Measurements from ENCODE around the gene ARAP2.

The ARAP2 gene

DNA sequence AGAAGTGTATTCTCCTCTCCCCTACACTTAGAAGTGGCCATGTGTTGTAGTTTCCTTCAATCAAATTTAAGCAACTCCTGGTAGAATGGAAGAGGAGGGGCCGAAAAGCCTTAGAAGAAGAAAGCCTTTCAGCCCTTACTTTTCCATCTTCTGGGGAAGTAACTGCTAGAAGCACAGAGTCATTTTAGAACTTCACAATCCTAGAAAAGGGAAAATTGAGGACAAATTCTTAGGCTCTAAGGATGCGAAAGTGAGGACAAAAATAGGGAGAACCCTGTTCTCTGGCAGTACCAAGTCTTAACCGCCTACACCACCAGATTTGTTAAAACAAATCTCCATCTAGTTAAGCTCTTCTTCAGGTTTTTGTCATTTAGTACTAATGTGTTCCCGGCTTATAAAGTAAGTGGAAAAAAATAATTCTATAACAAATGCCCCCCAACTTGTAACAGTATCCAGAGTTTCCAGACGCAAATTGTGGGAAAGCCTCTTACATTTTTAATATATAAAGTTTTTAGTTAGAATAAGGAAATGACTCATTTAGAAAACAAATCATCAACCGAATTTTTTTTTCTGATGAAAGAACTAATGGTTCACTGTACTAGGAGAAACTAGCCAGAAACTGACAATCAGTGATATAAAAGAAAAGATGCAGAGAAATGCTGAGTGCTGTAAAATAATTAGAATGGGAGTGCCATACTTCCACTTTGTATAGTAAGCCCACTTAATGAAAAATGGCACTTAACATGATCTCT is 76.0 kb downstream of the ARAP2 start:
- Histone ChIP-seq H3K4me1 (ENCODE audit: insufficient read depth, low read length) (no peaks in the 10 kb centered on the region), H3K27ac (ENCODE audit: low read depth, low read length) (no peak overlapping the region), H3K9me3 (ENCODE audit: low read length) (no peaks in the 10 kb centered on the region), H3K27me3 (ENCODE audit: control insufficient read depth in 1 of 2, insufficient read depth in 2 of 2, low read length in 2 of 2) (no peaks in the 10 kb centered on the region), H3K36me3 (ENCODE audit: insufficient read depth, low read length) (no peaks in the 10 kb centered on the region), H3K9ac (ENCODE audit: low read length) (no peak overlapping the region), H3K4me3 (ENCODE audit: low read depth in 1 of 2, low read length in 2 of 2) (no peak overlapping the region)

DNA sequence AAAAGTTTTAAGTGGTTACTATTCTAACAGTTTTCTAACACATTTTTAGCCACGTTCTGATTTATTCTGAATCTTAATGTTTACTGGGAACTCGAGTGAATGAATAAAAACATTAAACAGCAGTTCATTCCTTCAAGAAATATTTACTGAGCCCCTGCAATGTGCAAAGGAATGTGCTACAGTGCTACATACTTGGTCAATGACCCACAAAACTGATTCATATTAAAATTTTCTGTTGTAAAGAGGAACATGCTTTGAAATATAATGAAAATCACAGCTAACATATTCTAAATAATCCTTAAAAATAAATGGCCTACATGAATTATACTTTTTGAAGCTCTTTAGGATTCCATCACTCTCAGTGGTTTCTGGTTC is 78.7 kb downstream of the ARAP2 start:
- Histone ChIP-seq H3K36me3 (ENCODE audit: insufficient read depth, low read length) (no peaks in the 10 kb centered on the region), H3K9me3 (ENCODE audit: low read length) (no peaks in the 10 kb centered on the region), H3K9ac (ENCODE audit: low read length) (no peak overlapping the region), H3K4me1 (ENCODE audit: insufficient read depth, low read length) (no peaks in the 10 kb centered on the region), H3K27me3 (ENCODE audit: control insufficient read depth in 1 of 2, insufficient read depth in 2 of 2, low read length in 2 of 2) (no peaks in the 10 kb centered on the region), H3K4me3 (ENCODE audit: low read depth in 1 of 2, low read length in 2 of 2) (no peak overlapping the region), H3K27ac (ENCODE audit: low read depth, low read length) (no peak overlapping the region)

DNA sequence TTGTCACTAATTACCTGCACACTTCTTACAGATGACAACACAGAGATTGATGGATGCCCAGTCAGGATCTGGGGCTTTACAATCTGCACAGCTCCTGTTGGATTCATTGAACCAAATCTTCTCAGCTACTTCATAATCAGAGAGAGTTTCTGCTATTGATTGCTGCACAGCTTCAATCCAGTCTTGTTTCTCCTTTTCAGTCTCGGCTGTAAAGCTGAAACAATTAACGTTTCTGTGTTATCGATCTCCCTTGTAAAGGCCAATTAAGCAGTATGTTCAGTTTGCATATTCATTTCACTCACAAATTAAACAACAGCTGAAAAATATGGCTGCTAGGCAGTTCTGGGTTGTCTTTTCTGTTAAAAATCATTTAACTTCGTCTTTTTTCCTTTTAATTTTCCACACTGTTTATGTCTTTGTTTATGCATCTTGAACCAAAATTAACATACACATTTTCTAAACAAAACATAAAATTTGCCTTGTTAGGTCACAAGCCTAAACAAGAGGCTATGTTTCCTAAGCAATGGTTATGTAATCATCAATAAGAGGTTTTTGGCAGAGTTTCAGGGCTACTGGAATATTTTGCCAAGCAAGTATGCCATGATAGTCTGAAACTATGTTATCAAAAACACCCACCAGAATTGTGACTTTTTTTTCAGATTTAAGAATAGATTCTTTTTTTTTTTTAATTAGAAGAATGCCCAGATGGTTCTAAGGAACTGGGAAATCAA is 79.2 kb downstream of the ARAP2 start:
- Histone ChIP-seq H3K9ac (ENCODE audit: low read length) (no peak overlapping the region), H3K27me3 (ENCODE audit: control insufficient read depth in 1 of 2, insufficient read depth in 2 of 2, low read length in 2 of 2) (no peaks in the 10 kb centered on the region), H3K4me3 (ENCODE audit: low read depth in 1 of 2, low read length in 2 of 2) (no peak overlapping the region), H3K27ac (ENCODE audit: low read depth, low read length) (no peak overlapping the region), H3K36me3 (ENCODE audit: insufficient read depth, low read length) (no peaks in the 10 kb centered on the region), H3K9me3 (ENCODE audit: low read length) (no peaks in the 10 kb centered on the region), H3K4me1 (ENCODE audit: insufficient read depth, low read length) (no peaks in the 10 kb centered on the region)

DNA sequence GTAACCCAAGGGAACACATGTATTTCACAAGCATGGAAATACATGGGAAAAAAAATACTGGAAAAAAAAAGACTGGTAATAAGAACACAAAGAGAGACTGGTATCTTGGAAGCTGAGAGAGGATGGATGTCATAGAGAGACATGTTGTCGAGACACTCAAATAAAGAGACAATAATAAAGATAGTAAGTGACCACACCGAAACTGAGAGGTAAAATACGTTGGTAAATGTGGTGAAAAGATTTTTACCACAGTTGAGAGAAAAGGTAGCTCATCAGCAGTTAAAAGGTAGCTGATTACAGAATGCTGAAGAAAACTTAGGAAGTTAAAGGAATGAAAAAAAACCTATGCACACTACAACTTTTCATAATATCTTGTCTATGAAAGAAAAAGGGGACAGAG is 81.1 kb downstream of the ARAP2 start:
- H3K4me3 ChIP-seq (ENCODE audit: low read depth in 1 of 2, low read length in 2 of 2), result no peak overlapping the region

DNA sequence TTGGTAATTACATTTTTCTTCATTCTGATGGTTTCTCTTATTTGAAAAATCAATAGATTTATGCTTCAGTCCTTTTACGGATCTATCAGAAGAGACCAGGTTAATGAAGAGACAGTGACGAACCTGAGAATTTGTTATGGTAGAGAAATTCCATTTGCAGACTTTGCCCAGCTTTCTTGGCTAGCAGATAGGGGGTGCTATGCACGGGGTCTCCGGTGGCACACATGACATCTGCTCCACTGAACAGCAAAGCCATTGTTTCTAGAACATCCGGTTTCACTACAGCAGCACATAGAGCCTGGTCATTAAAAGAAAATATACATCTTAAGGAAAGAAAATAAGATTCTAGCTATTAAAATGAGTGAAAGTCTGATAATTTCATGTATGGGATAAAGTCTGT is 85.1 kb downstream of the ARAP2 start:
- no peak overlapping the region for H3K27ac ChIP-seq (ENCODE audit: low read depth, low read length)
- H3K9ac ChIP-seq (ENCODE audit: low read length), result no peak overlapping the region
- H3K36me3 ChIP-seq (ENCODE audit: insufficient read depth, low read length), result no peaks in the 10 kb centered on the region
- no peaks in the 10 kb centered on the region for H3K9me3 ChIP-seq (ENCODE audit: low read length)
- no peak overlapping the region for H3K4me3 ChIP-seq (ENCODE audit: low read depth in 1 of 2, low read length in 2 of 2)
- no peaks in the 10 kb centered on the region for H3K4me1 ChIP-seq (ENCODE audit: insufficient read depth, low read length)
- no peaks in the 10 kb centered on the region for H3K27me3 ChIP-seq (ENCODE audit: control insufficient read depth in 1 of 2, insufficient read depth in 2 of 2, low read length in 2 of 2)

More for the DNA sequence above, 81.1 kb downstream of the ARAP2 start:
- no peak overlapping the region for H3K27ac ChIP-seq (ENCODE audit: low read depth, low read length)
- H3K36me3 ChIP-seq (ENCODE audit: insufficient read depth, low read length), result no peaks in the 10 kb centered on the region
- no peaks in the 10 kb centered on the region for H3K27me3 ChIP-seq (ENCODE audit: control insufficient read depth in 1 of 2, insufficient read depth in 2 of 2, low read length in 2 of 2)
- H3K9ac ChIP-seq (ENCODE audit: low read length), result no peak overlapping the region
- H3K4me1 ChIP-seq (ENCODE audit: insufficient read depth, low read length), result no peaks in the 10 kb centered on the region
- no peaks in the 10 kb centered on the region for H3K9me3 ChIP-seq (ENCODE audit: low read length)

DNA sequence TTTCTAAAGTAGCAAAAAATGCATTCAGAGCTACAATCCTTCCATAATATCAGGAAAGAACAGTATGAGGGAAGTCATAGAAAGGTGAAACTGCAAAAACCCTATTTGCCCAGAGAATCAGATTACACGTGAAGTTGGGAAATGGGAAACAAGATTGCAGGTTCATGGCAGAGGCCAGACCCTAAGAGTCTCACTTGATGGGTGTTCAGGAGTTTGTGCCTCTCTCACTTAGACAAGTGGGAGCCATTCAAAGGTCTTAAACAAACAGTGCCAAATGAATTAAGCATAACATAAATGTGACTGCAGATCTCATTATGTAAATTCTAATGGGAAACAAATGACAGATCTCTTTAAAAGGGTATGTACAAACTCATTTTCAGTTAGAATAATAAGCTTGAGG is 91.6 kb downstream of the ARAP2 start:
- no peak overlapping the region for H3K9ac ChIP-seq (ENCODE audit: low read length)

DNA sequence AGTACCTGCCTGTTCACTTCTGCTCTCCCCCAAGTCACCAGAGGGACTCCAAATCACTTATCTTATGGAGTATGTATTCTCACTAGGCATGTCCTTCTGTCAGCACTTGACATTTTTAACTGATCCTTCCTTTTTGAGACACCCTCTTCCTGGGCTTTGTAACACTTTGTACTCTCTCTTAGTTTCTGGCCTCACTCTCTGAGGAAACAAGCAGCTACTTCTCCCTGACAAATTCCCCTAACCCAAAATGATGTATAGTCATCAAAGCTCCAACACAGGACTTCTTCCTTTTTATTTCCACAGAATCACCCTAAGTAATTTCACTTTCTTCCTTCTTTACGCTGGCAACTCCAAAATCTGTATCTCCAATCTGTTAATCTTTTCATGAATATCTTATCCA is 101.8 kb downstream of the ARAP2 start:
- no peak overlapping the region for H3K27ac ChIP-seq (ENCODE audit: low read depth, low read length)

More for the DNA sequence above, 91.6 kb downstream of the ARAP2 start:
- Histone ChIP-seq H3K4me1 (ENCODE audit: insufficient read depth, low read length) (no peaks in the 10 kb centered on the region), H3K27me3 (ENCODE audit: control insufficient read depth in 1 of 2, insufficient read depth in 2 of 2, low read length in 2 of 2) (no peaks in the 10 kb centered on the region), H3K9me3 (ENCODE audit: low read length) (no peaks in the 10 kb centered on the region), H3K27ac (ENCODE audit: low read depth, low read length) (no peak overlapping the region), H3K4me3 (ENCODE audit: low read depth in 1 of 2, low read length in 2 of 2) (no peak overlapping the region), H3K36me3 (ENCODE audit: insufficient read depth, low read length) (no peaks in the 10 kb centered on the region)

DNA sequence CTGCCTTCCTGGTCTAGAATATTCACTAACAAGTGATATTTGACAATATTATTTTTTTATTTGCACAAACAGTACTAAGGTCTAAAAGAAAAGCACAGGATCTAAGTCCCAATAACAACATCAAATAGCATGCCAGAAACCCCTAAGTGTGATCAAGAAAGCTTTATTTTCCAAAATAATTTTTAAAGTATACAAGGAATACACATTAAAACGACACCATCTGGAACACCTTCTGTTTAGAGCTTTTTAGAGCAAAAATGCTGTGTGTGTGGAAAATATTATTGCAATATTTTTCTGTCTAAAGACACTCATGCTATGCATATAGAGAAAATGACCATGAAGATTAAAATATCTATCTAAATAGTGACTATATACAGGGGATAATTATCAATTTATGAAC is 103.1 kb downstream of the ARAP2 start:
- Histone ChIP-seq H3K27ac (ENCODE audit: low read depth, low read length) (no peak overlapping the region), H3K9me3 (ENCODE audit: low read length) (no peaks in the 10 kb centered on the region), H3K36me3 (ENCODE audit: insufficient read depth, low read length) (no peaks in the 10 kb centered on the region), H3K9ac (ENCODE audit: low read length) (no peak overlapping the region), H3K27me3 (ENCODE audit: control insufficient read depth in 1 of 2, insufficient read depth in 2 of 2, low read length in 2 of 2) (no peaks in the 10 kb centered on the region), H3K4me1 (ENCODE audit: insufficient read depth, low read length) (no peaks in the 10 kb centered on the region), H3K4me3 (ENCODE audit: low read depth in 1 of 2, low read length in 2 of 2) (no peak overlapping the region)

More for the DNA sequence above, 101.8 kb downstream of the ARAP2 start:
- Histone ChIP-seq H3K9ac (ENCODE audit: low read length) (no peak overlapping the region), H3K9me3 (ENCODE audit: low read length) (no peaks in the 10 kb centered on the region), H3K4me3 (ENCODE audit: low read depth in 1 of 2, low read length in 2 of 2) (no peak overlapping the region), H3K4me1 (ENCODE audit: insufficient read depth, low read length) (no peaks in the 10 kb centered on the region), H3K36me3 (ENCODE audit: insufficient read depth, low read length) (no peaks in the 10 kb centered on the region), H3K27me3 (ENCODE audit: control insufficient read depth in 1 of 2, insufficient read depth in 2 of 2, low read length in 2 of 2) (no peaks in the 10 kb centered on the region)

DNA sequence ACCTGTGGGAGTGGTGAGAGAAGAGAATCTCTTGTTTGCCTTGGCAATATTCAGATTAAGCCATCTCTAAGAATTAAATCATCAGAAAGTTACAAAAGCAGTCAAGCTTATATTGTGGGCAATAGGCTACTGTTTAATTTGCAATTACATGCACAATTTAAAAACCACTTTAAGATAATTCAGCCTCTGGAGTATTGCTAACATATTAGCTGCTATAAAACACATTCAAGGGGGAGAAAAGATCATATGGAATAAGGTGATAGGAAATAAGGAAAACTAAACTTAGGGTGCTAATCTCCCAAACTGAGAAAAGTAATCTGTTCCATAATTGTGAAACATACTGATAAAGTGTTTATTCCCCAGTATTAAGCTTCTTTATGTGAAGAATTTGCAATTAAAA is 103.9 kb downstream of the ARAP2 start:
- H3K27ac ChIP-seq (ENCODE audit: low read depth, low read length), result no peak overlapping the region
- H3K9me3 ChIP-seq (ENCODE audit: low read length), result no peaks in the 10 kb centered on the region
- no peak overlapping the region for H3K4me3 ChIP-seq (ENCODE audit: low read depth in 1 of 2, low read length in 2 of 2)
- H3K9ac ChIP-seq (ENCODE audit: low read length), result no peak overlapping the region
- no peaks in the 10 kb centered on the region for H3K4me1 ChIP-seq (ENCODE audit: insufficient read depth, low read length)
- no peaks in the 10 kb centered on the region for H3K36me3 ChIP-seq (ENCODE audit: insufficient read depth, low read length)
- H3K27me3 ChIP-seq (ENCODE audit: control insufficient read depth in 1 of 2, insufficient read depth in 2 of 2, low read length in 2 of 2), result no peaks in the 10 kb centered on the region

DNA sequence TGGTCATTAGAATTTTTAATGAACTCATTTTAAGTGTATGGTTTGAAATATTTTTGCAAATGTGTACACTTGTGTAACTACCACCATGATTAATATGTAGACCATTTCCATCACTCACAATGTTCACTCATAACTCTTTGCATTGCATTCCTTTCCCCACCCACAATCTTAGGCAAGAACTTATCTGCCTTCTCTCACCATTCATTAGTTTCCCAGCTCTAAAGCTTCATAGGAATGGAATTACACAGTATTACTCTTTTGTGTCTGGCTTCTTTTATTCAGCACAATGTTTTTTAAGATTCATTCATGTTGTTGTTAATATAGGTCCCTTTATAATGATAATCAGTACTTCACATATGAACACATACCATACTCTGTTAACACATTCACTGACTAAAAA is 106.1 kb downstream of the ARAP2 start:
- H3K27me3 ChIP-seq (ENCODE audit: control insufficient read depth in 1 of 2, insufficient read depth in 2 of 2, low read length in 2 of 2), result no peaks in the 10 kb centered on the region
- no peaks in the 10 kb centered on the region for H3K36me3 ChIP-seq (ENCODE audit: insufficient read depth, low read length)
- H3K9me3 ChIP-seq (ENCODE audit: low read length), result no peaks in the 10 kb centered on the region
- H3K4me1 ChIP-seq (ENCODE audit: insufficient read depth, low read length), result no peaks in the 10 kb centered on the region
- H3K9ac ChIP-seq (ENCODE audit: low read length), result no peak overlapping the region
- H3K4me3 ChIP-seq (ENCODE audit: low read depth in 1 of 2, low read length in 2 of 2), result no peak overlapping the region
- no peak overlapping the region for H3K27ac ChIP-seq (ENCODE audit: low read depth, low read length)

DNA sequence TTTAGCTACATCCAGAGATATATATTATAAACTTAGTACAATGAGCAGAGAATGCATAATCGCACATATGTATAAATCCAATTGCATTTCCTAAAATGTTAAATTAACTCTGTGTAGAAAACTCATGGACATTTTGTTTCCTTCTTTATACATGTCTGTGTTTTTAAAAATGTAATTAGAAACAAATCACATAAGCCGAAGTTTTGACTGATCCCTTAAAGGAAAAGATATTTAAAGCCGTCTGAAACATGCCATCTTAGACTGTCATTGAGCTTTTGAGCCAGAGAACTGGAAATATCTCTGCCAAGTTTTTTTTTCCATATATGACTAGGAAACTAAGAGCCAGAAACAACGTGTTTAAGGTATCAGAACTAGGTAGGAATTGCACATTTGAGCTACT is 107.0 kb downstream of the ARAP2 start:
- H3K27me3 ChIP-seq (ENCODE audit: control insufficient read depth in 1 of 2, insufficient read depth in 2 of 2, low read length in 2 of 2), result no peaks in the 10 kb centered on the region
- H3K4me1 ChIP-seq (ENCODE audit: insufficient read depth, low read length), result no peaks in the 10 kb centered on the region
- no peak overlapping the region for H3K9ac ChIP-seq (ENCODE audit: low read length)
- H3K9me3 ChIP-seq (ENCODE audit: low read length), result no peaks in the 10 kb centered on the region
- no peaks in the 10 kb centered on the region for H3K36me3 ChIP-seq (ENCODE audit: insufficient read depth, low read length)
- H3K4me3 ChIP-seq (ENCODE audit: low read depth in 1 of 2, low read length in 2 of 2), result no peak overlapping the region
- H3K27ac ChIP-seq (ENCODE audit: low read depth, low read length), result no peak overlapping the region

DNA sequence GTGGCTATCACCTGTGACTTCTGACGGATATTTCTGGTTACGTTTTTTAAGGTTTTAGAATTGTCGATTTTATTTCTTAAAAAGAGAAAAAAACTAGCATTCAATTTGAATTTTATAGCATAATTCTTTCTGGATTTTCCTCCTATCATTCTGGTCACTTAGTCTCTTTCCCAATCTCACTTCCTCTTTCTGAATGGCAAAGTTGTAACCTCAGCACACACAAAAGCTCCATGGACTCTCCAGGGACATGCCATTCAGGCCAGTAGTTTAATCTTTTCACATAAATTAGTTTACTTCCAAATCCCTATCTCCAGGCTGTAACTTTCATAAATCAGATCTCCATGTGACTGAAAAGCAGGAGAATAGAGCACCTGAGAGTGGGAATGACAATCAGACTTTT is 110.7 kb downstream of the ARAP2 start:
- Histone ChIP-seq H3K4me3 (ENCODE audit: low read depth in 1 of 2, low read length in 2 of 2) (no peak overlapping the region), H3K9me3 (ENCODE audit: low read length) (no peaks in the 10 kb centered on the region), H3K4me1 (ENCODE audit: insufficient read depth, low read length) (no peaks in the 10 kb centered on the region), H3K36me3 (ENCODE audit: insufficient read depth, low read length) (no peaks in the 10 kb centered on the region), H3K27ac (ENCODE audit: low read depth, low read length) (no peak overlapping the region), H3K9ac (ENCODE audit: low read length) (no peak overlapping the region), H3K27me3 (ENCODE audit: control insufficient read depth in 1 of 2, insufficient read depth in 2 of 2, low read length in 2 of 2) (no peaks in the 10 kb centered on the region)

Data from muscle layer of colon (tissue), 2 donors.